WTC11 (cell line): ENCODE results near the gene ESPN. TPM values are rescaled to one million over a fixed set of nuclear protein-coding genes. Genes with fewer than 3 reads are reported as not detected.

Source experiments
- ATAC-seq: fragments of 200-7000 bp; cut with Tn5 transposase; 2 replicates; pipeline ENCODE4 v1.10.0; 2021; ENCODE audit warnings: mild to moderate bottlenecking, moderate library complexity
- CTCF ChIA-PET: fragments of 300-600 bp; sonication (Branson Sonifier 250); formaldehyde crosslinking; loops from one replicate; lab custom pipeline; 2021; ENCODE audit warnings: antibody characterized with exemption; lab: Charles Lee
- POLR2A ChIA-PET: fragments of 350-600 bp; sonication (Branson Sonifier 250); formaldehyde crosslinking; loops from one replicate; lab custom pipeline; 2021; ENCODE audit warnings: antibody characterized with exemption; lab: Charles Lee
- DNase-seq: peaks from one replicate; pipeline ENCODE4 v3.0.0; 2021; ENCODE audit warnings: low spot score
- H3K27ac Mint-ChIP-seq: 2 replicates; pipeline ENCODE4 v1.8.0; 2021; ENCODE audit warnings: mixed read lengths
- H3K27me3 Mint-ChIP-seq: 2 replicates; pipeline ENCODE4 v1.8.0; 2021; ENCODE audit warnings: low read depth, mild to moderate bottlenecking, moderate library complexity, mixed read lengths
- H3K36me3 Mint-ChIP-seq: 2 replicates; pipeline ENCODE4 v1.8.0; 2021; ENCODE audit warnings: mixed read lengths
- H3K4me1 Mint-ChIP-seq: 2 replicates; pipeline ENCODE4 v1.8.0; 2022; ENCODE audit warnings: mixed read lengths
- H3K4me3 Mint-ChIP-seq: 2 replicates; pipeline ENCODE4 v1.8.0; 2021; ENCODE audit warnings: mild to moderate bottlenecking, moderate library complexity, mixed read lengths
- H3K9me3 Mint-ChIP-seq: 2 replicates; pipeline ENCODE4 v1.8.0; 2021; ENCODE audit warnings: mixed read lengths
- AR ChIP-seq: fragments of 250-450 bp; sonication (Bioruptor Pico); IDR thresholded peaks from 2 replicates; pipeline ENCODE4 v1.9.0; 2021; ENCODE audit warnings: mild to moderate bottlenecking
- CREB1 ChIP-seq: sonication (generic); formaldehyde crosslinking; IDR thresholded peaks from 2 replicates; pipeline ENCODE4 v1.8.0; 2023; ENCODE audit warnings: mild to moderate bottlenecking, missing genetic modification reagents
- ERG ChIP-seq: fragments of 250-450 bp; sonication (Bioruptor Pico); IDR thresholded peaks from 2 replicates; pipeline ENCODE4 v1.8.0; 2021; ENCODE audit warnings: mild to moderate bottlenecking
- GABPB1 ChIP-seq: sonication (generic); formaldehyde crosslinking; IDR thresholded peaks from 2 replicates; pipeline ENCODE4 v1.8.1; 2023; ENCODE audit warnings: mild to moderate bottlenecking, missing genetic modification reagents
- GTF2I ChIP-seq: fragments of 250-450 bp; sonication (Bioruptor Pico); conservative IDR thresholded peaks from 2 replicates; pipeline ENCODE4 v1.4.0; 2021; ENCODE audit warnings: mild to moderate bottlenecking
- IRF2 ChIP-seq: sonication (generic); formaldehyde crosslinking; IDR thresholded peaks from 2 replicates; pipeline ENCODE4 v1.8.0; 2022; ENCODE audit warnings: low read depth, missing genetic modification reagents, borderline replicate concordance
- JAZF1 ChIP-seq: fragments of 250-450 bp; sonication (Bioruptor Pico); IDR thresholded peaks from 2 replicates; pipeline ENCODE4 v1.9.0; 2021; ENCODE audit warnings: moderate library complexity, mild to moderate bottlenecking, inconsistent platforms
- MLX ChIP-seq: sonication (generic); formaldehyde crosslinking; IDR thresholded peaks from 2 replicates; pipeline ENCODE4 v1.8.1; 2023; ENCODE audit warnings: mild to moderate bottlenecking, missing genetic modification reagents, moderate library complexity
- MXD4 ChIP-seq: fragments of 250-450 bp; sonication (Bioruptor Pico); IDR thresholded peaks from 2 replicates; pipeline ENCODE4 v1.8.0; 2021; ENCODE audit warnings: mild to moderate bottlenecking, moderate library complexity, borderline replicate concordance
- MYBL2 ChIP-seq: sonication (generic); formaldehyde crosslinking; IDR thresholded peaks from 2 replicates; pipeline ENCODE4 v1.8.1; 2023; ENCODE audit warnings: mild to moderate bottlenecking, moderate library complexity, missing genetic modification reagents
- NFATC4 ChIP-seq: fragments of 250-450 bp; sonication (Bioruptor Pico); IDR thresholded peaks from 2 replicates; pipeline ENCODE4 v1.9.0; 2021; ENCODE audit warnings: mild to moderate bottlenecking
- NR2C2 ChIP-seq: sonication (generic); formaldehyde crosslinking; IDR thresholded peaks from 2 replicates; pipeline ENCODE4 v1.8.0; 2022; ENCODE audit warnings: mild to moderate bottlenecking, missing genetic modification reagents
- OVOL2 ChIP-seq: fragments of 250-450 bp; sonication (Bioruptor Pico); IDR thresholded peaks from 2 replicates; pipeline ENCODE4 v1.9.0; 2021; ENCODE audit warnings: mild to moderate bottlenecking, borderline replicate concordance
- PRRX2 ChIP-seq: fragments of 250-450 bp; sonication (Bioruptor Pico); IDR thresholded peaks from 2 replicates; pipeline ENCODE4 v1.8.0; 2021; ENCODE audit warnings: mild to moderate bottlenecking
- TP53 ChIP-seq: sonication (generic); formaldehyde crosslinking; IDR thresholded peaks from 2 replicates; pipeline ENCODE4 v1.8.1; 2023; ENCODE audit warnings: mild to moderate bottlenecking, missing genetic modification reagents
- ZBTB43 ChIP-seq: sonication (generic); formaldehyde crosslinking; IDR thresholded peaks from 2 replicates; pipeline ENCODE4 v1.8.1; 2023; ENCODE audit warnings: mild to moderate bottlenecking, missing genetic modification reagents
- ZNF219 ChIP-seq: sonication (generic); formaldehyde crosslinking; IDR thresholded peaks from 2 replicates; pipeline ENCODE4 v1.8.0; 2023; ENCODE audit warnings: missing genetic modification reagents, mild to moderate bottlenecking, borderline replicate concordance
- ZNF263 ChIP-seq: sonication (generic); formaldehyde crosslinking; IDR thresholded peaks from 2 replicates; pipeline ENCODE4 v1.8.1; 2022; ENCODE audit warnings: low read depth, mild to moderate bottlenecking, moderate library complexity, missing genetic modification reagents
- ZNF532 ChIP-seq: fragments of 250-450 bp; sonication (Bioruptor Pico); IDR thresholded peaks from 2 replicates; pipeline ENCODE4 v1.9.0; 2021; ENCODE audit warnings: mild to moderate bottlenecking, borderline replicate concordance
- total RNA-seq: library from RNA; stranded (reverse); gene quantifications from 3 replicates; pipeline ENCODE4 v1.2.3, GENCODE V29; 2021

The ESPN gene
- total RNA-seq, 1 experiment from 2014 or later, result 46.1 TPM

GRCh38 chr1:6410248-6410893 lies 14.2 kb upstream of the ESPN start:
- no peak overlapping the region for H3K4me3 Mint-ChIP-seq
- H3K27ac Mint-ChIP-seq, result no peak overlapping the region
- H3K9me3 Mint-ChIP-seq, result no peaks in the 10 kb centered on the region
- CTCF ChIA-PET, result interaction anchor here (0.6 to 2.2 kb wide), 6 partner anchors 9 to 175 kb away, joined by 3 to 11 read pairs (median 5); partner anchors contain the start of gene HES2
- ATAC-seq, result no peak
- H3K27me3 Mint-ChIP-seq, result peaks cover 49% of the 10 kb centered on the region
- peak; percentile 94 for TF ChIP-seq GABPB1 (CRISPR knock-in tag)
- no peak for TF ChIP-seq ZNF219 (CRISPR knock-in tag)
- TF ChIP-seq, all 79 proteins: peak for 1
- POLR2A ChIA-PET, result interaction anchor here (0.6 to 0.7 kb wide), 2 partner anchors 24 to 358 kb away, joined by 3 to 8 read pairs; no protein-coding TSS in a partner anchor
- Mint-ChIP-seq H3K36me3 (no peaks in the 10 kb centered on the region), H3K4me1 (peaks cover 13% of the 10 kb centered on the region)
- no peak for DNase-seq

GRCh38 chr1:6412896-6413295 lies 11.7 kb upstream of the ESPN start:
- Mint-ChIP-seq H3K27ac (no peak overlapping the region), H3K36me3 (no peaks in the 10 kb centered on the region), H3K4me3 (no peak overlapping the region), H3K27me3 (peaks cover 63% of the 10 kb centered on the region), H3K9me3 (no peaks in the 10 kb centered on the region), H3K4me1 (peaks cover 20% of the 10 kb centered on the region)
- no peak for ATAC-seq
- TF ChIP-seq TP53 (CRISPR knock-in tag), result no peak
- no peak for TF ChIP-seq GTF2I
- TF ChIP-seq ZNF532, result no peak
- TF ChIP-seq IRF2, result no peak
- no peak for TF ChIP-seq NR2C2 (CRISPR knock-in tag)
- no peak for TF ChIP-seq OVOL2 (CRISPR knock-in tag)
- TF ChIP-seq CREB1, result no peak
- TF ChIP-seq ERG (CRISPR knock-in tag), result no peak
- no peak for TF ChIP-seq ZBTB43
- TF ChIP-seq AR, result no peak
- TF ChIP-seq ZNF263 (CRISPR knock-in tag), result no peak
- no peak for TF ChIP-seq MLX (CRISPR knock-in tag)
- TF ChIP-seq MYBL2, result no peak
- TF ChIP-seq PRRX2 (CRISPR knock-in tag), result no peak
- TF ChIP-seq JAZF1 (CRISPR knock-in tag), result no peak
- TF ChIP-seq MXD4 (CRISPR knock-in tag), result no peak
- TF ChIP-seq NFATC4 (CRISPR knock-in tag), result no peak
- POLR2A ChIA-PET, result interaction anchor here (1.2 kb wide), 1 partner anchor 15 kb away, joined by 3 read pairs; no protein-coding TSS in a partner anchor
- CTCF ChIA-PET, result interaction anchor here (0.6 to 4.0 kb wide), 6 partner anchors 10 to 208 kb away, joined by 3 to 35 read pairs (median 8); partner anchors contain the start of gene ACOT7
- DNase-seq, result no peak
